Osteocyte (in vitro differentiated cells): ENCODE results near the gene RNF149. TPM values are rescaled to one million over a fixed set of nuclear protein-coding genes. Genes with fewer than 3 reads are reported as not detected.
"Not testable (repeated sequence)": the region's sequence is repeated elsewhere in the genome, so short reads cannot be mapped to it uniquely, and the experiment has no call there.

Experiments
- DNase-seq: peaks from one replicate; pipeline ENCODE4 v3.0.0; 2021; ENCODE audit warnings: mixed read lengths; ENCODE audit not compliant: unreplicated experiment; ENCODE audit errors: extremely low spot score
- H3K27ac Mint-ChIP-seq: one replicate; pipeline ENCODE4 v1.8.0; 2021; ENCODE audit warnings: mild to moderate bottlenecking, mixed read lengths; ENCODE audit not compliant: unreplicated experiment
- H3K27me3 Mint-ChIP-seq: one replicate; pipeline ENCODE4 v1.8.0; 2021; ENCODE audit warnings: mixed read lengths; ENCODE audit not compliant: unreplicated experiment
- H3K36me3 Mint-ChIP-seq: one replicate; pipeline ENCODE4 v1.8.0; 2021; ENCODE audit warnings: mixed read lengths; ENCODE audit not compliant: unreplicated experiment
- H3K4me1 Mint-ChIP-seq: one replicate; pipeline ENCODE4 v1.8.0; 2021; ENCODE audit warnings: mixed read lengths; ENCODE audit not compliant: unreplicated experiment
- H3K4me3 Mint-ChIP-seq: one replicate; pipeline ENCODE4 v1.8.0; 2021; ENCODE audit warnings: mild to moderate bottlenecking, moderate library complexity, mixed read lengths; ENCODE audit not compliant: unreplicated experiment
- H3K9me3 Mint-ChIP-seq: one replicate; pipeline ENCODE4 v1.8.0; 2021; ENCODE audit warnings: mixed read lengths; ENCODE audit not compliant: unreplicated experiment
- total RNA-seq: library from RNA; stranded (reverse); gene quantifications from 2 replicates; pipeline ENCODE4 v1.2.1, GENCODE V29; 2021
- TF ChIP-seq, protein P1 (sequence below): fragments of 200-600 bp; sonication (generic); IDR thresholded peaks from 2 replicates; pipeline ENCODE4 v1.5.0; 2021; ENCODE audit warnings: antibody characterized with exemption, mild to moderate bottlenecking, moderate library complexity

RNF149 gene
- total RNA-seq, 1 donor from 2014 or later, result 31.8 TPM

GRCh38 chr2:101355401-101356054, 47.0 kb upstream of the RNF149 start:
- no peaks in the 10 kb centered on the region for H3K4me1 Mint-ChIP-seq
- no peaks in the 10 kb centered on the region for H3K9me3 Mint-ChIP-seq
- no peak overlapping the region for H3K27ac Mint-ChIP-seq
- no peaks in the 10 kb centered on the region for H3K36me3 Mint-ChIP-seq
- no peak overlapping the region for H3K4me3 Mint-ChIP-seq
- DNase-seq, result no peak
- TF ChIP-seq, protein P1, sequence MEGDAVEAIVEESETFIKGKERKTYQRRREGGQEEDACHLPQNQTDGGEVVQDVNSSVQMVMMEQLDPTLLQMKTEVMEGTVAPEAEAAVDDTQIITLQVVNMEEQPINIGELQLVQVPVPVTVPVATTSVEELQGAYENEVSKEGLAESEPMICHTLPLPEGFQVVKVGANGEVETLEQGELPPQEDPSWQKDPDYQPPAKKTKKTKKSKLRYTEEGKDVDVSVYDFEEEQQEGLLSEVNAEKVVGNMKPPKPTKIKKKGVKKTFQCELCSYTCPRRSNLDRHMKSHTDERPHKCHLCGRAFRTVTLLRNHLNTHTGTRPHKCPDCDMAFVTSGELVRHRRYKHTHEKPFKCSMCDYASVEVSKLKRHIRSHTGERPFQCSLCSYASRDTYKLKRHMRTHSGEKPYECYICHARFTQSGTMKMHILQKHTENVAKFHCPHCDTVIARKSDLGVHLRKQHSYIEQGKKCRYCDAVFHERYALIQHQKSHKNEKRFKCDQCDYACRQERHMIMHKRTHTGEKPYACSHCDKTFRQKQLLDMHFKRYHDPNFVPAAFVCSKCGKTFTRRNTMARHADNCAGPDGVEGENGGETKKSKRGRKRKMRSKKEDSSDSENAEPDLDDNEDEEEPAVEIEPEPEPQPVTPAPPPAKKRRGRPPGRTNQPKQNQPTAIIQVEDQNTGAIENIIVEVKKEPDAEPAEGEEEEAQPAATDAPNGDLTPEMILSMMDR, result no peak
- peaks cover 27% of the 10 kb centered on the region for H3K27me3 Mint-ChIP-seq

- H3K27me3 Mint-ChIP-seq, result peaks cover 23% of the 10 kb centered on the region
- no peak overlapping the region for H3K4me3 Mint-ChIP-seq
- TF ChIP-seq, protein P1, result no peak
- no peaks in the 10 kb centered on the region for H3K9me3 Mint-ChIP-seq
- H3K4me1 Mint-ChIP-seq, result no peaks in the 10 kb centered on the region
- no peak overlapping the region for H3K27ac Mint-ChIP-seq
- H3K36me3 Mint-ChIP-seq, result no peaks in the 10 kb centered on the region
- DNase-seq, result no peak
Measured at GRCh38 chr2:101354420-101355311, 46.2 kb upstream of the RNF149 start.

GRCh38 chr2:101352631-101353030, 44.1 kb upstream of the RNF149 start:
- not testable (repeated sequence) for H3K9me3 Mint-ChIP-seq, H3K36me3 Mint-ChIP-seq, H3K4me3 Mint-ChIP-seq, DNase-seq, H3K27ac Mint-ChIP-seq, H3K4me1 Mint-ChIP-seq
- peaks cover 18% of the 10 kb centered on the region for H3K27me3 Mint-ChIP-seq

DNA sequence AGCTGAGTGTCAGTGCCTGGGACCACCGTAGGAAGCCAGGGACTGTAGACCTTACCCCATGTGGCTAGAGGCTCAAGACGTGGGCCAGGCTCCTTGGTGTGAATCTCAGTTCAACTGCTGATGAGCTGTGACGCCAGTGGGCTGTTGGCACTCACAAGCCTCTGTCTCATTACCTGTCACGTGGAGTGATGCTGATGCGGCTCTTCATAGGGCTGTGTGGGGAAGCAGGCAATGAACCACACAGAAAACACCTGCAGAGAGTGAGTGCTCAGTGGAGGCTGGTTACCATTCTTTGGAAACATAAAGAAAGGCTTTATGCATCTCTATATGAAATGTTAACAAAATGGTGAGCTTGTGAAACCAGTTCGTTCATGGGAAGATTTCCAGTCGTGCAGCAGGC, 42.7 kb upstream of the RNF149 start:
- no peak for DNase-seq
- Mint-ChIP-seq H3K36me3 (no peaks in the 10 kb centered on the region), H3K9me3 (no peaks in the 10 kb centered on the region), H3K4me3 (no peak overlapping the region), H3K27me3 (peaks cover 29% of the 10 kb centered on the region), H3K4me1 (no peaks in the 10 kb centered on the region), H3K27ac (no peak overlapping the region)
- TF ChIP-seq, protein P1, result no peak

DNA sequence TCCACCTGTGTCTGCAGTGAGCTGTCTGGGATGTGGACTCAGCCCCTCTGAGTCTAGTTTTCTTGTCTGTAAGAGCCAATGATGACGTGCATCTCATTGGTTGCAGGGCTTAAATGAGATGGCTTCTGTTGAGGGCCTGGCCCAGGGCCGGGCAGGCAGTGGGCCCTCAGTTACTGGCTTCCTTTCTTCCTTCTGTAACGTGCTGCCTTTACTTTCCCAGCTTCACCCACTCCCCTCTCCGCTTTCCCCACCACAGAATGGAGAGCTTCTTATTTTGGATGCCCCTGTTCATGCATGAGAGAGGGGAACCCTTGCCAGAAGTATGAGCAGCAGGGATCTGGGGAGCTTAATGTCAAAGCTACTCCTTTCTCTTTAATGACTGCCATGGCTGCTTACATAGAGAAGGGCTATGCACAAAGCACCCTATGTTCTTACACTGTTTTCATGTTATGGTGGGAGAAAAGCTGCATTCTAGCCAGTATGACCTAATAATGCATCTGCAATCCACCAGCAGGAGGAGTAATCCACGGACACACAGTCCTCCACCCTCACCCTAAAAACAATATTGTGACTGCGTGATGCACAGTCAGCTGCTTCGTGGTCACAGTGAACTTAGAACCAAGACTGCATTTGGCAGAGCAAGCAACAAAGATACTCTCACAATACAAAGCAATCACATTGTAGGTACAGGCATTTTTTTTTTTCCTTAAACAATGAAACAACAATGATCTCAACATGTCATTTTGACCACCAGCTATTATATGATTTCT, 41.6 kb upstream of the RNF149 start:
- Mint-ChIP-seq H3K36me3 (no peaks in the 10 kb centered on the region), H3K9me3 (no peaks in the 10 kb centered on the region), H3K27me3 (peaks cover 29% of the 10 kb centered on the region), H3K27ac (no peak overlapping the region), H3K4me3 (no peak overlapping the region), H3K4me1 (no peaks in the 10 kb centered on the region)
- no peak for DNase-seq
- TF ChIP-seq, protein P1, result peak; percentile 39
